LoVo (cell line): ENCODE measurements around the gene FGF23.
"Not testable (repeated sequence)": the region's sequence is repeated elsewhere in the genome, so short reads cannot be mapped to it uniquely, and the experiment has no call there.

Experiments used
- DNase-seq: peaks from one replicate; pipeline ENCODE4 v3.0.0-alpha.2; 2016; ENCODE audit warnings: low spot score

Gene FGF23

DNA sequence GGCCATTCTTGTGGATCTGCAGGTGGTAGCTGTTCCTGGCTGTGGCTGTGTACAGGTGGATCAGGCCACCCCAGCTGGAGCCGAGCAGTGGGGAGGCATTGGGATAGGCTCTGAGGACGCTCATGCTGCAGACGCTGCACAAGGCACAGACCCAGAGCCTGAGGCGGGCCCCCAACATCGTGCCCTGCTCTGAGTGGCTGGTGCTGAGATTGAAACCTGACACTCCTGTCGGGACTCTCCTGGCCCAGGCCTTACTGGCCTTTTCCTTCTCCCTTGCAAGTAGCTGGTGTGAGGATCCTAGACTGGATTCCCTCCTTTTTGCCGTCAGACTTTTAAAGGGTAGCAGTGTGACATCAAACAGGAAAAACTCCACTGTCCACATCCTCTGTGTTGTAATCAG lies at the start of gene FGF23:
TSS of gene FGF23 (minus strand) at position 308 of the 400 bp plus-strand sequence. CDS start at position 178, 130 bp downstream.
- DNase-seq = no peak

DNA sequence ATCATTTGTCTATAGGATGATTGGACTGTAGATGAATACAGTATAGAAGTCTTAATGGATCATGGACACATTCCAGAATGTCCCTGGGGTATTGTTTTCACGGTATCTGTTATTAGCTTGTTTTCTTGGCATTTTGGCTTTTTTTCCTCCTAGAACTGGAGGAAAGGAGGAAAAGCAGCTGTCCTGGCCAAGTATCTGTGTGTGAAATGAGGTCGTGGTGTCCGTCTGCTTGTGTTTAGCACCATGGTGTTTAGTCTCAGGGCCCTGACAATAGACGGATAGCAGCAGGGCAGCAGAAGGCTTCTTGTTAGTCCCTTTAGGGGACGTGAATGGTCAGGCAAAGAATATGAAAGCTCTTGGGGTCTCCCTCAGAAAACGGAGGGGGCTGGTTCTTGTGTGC lies 44.9 kb upstream of the FGF23 start:
- DNase-seq = no peak

DNA sequence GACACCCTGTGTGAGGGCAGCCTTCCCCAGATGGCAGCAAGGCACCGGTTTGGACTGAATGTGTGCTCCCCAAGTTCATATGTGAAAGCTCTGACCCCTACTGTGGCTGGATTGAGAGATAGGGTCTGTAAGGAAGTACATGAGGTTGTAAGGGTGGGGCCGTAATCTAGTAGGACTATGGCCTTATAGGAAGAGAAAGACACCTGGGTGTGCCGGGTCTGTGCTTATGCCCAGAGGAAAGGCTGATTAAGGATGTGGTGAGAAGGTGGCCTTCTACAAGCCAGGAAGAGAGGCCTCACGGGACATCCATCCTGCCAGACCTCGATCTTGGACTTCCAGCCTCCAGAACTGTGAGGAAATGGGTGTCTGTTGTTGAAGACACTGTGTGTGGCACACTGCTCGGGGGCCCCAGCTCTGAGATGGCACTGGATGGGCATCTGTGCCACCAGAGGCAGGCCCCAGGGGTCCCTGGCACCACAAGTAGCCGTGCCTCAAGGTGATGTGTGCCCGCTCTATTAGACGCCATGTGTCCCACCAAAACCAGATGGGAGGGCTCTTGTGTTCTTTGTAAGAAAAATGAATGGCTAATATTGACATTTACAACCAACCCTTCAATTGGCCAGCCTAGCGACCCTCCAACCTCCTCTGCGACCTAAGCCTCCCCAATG lies 44.1 kb upstream of the FGF23 start:
- no peak for DNase-seq

DNA sequence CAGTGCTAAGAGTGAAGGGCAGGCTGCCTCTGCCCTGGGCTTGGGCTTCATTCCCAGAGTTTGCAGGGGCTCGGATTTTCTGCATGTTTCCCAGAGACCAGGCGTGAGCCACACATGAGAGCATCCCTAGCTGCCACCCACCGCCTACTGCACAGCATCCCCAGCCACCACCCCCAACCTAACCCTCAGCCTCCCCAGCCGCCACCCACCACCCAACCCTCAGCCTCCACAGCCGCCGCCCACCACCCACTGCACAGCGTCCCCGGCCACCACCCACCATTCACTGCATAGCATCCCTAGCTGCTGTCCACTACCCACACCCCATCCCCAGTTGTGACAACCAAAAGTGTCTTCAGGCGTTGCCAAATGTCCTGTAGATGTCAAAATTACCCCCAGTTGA lies 43.5 kb upstream of the FGF23 start:
- DNase-seq = no peak

DNA sequence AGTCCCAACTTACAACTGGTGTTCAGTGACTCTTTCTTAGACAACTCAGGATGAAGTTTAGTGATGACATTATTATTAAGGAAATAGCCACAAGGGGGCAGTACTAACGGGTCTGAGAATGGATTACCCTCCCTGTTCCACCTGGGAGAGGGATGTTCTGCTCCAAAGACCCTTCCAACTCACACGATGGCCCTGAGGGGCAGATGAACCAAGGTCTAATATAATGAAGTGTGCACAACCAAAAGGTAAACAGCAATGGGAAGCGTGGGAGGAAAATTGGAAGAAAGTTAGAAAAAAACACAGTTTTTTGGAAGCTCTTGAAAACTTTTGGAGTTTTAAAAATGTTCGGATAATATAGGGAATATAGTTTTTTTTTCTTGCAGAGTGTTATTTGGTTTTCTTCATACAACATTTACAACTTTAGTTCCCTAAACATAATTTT lies 42.1 kb upstream of the FGF23 start:
- DNase-seq = peak; percentile 61

DNA sequence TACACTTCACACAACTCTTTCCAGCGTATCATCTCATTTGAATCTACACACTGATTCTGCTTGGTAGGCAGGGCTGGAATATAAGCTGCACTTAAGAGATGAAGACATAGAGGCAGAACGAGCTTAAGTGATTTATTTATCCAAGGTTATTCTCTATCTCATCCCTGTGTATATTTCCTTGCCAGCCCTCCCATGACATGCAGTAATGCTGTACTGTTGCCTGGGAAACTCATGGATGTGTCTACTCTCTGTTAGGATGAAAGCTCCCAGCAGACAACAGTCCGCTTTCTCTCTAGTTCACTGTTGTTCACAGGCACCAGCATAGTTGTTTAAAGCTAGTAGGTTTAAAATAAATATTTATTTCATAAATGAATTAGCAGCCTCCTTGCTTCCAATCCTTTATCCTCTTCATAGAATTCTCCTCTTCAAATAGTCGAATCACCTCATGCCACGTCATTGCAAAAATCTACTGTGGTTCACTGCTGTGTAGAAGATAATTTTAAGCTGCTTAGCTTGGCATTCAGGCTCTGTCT lies 40.7 kb upstream of the FGF23 start:
- DNase-seq = no peak

DNA sequence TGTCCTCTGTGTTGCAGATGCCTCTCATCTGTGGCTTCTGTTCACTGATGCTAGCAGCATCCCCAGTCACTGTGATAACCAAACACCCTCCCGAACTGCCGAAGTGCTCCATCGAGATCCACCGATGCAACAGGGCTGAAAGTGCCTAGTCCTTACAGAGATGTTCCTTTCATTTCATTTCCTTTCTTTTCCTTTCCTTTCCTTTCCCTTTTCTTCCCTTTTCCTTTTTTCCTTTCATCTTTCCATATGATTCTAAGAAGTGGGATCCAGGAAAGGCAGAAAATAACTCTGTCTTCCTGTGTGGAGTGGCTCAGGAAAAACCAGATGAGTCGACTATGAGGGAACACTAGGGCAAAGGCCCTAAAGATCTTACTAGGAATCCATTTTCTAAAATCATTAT lies 39.4 kb upstream of the FGF23 start:
- no peak for DNase-seq

DNA sequence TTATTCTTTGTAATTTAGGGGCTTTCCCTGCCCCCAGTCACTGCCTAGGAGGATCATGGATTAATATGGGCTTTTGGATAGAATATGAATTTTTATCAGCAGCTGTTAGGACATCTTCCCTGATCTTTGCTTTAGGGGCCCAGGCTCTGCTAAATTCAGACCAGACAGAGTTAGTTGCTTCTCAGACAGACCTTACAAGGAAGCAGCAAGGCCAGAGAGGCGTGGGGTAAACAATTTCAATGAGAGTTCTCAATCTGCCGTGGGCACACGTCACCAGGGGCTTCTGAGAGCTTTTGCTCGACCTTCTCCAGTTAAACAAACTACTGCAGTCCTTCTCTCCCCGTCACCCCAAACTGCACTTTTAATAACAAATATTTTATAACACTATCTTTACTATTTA lies 38.4 kb upstream of the FGF23 start:
- DNase-seq = no peak

DNA sequence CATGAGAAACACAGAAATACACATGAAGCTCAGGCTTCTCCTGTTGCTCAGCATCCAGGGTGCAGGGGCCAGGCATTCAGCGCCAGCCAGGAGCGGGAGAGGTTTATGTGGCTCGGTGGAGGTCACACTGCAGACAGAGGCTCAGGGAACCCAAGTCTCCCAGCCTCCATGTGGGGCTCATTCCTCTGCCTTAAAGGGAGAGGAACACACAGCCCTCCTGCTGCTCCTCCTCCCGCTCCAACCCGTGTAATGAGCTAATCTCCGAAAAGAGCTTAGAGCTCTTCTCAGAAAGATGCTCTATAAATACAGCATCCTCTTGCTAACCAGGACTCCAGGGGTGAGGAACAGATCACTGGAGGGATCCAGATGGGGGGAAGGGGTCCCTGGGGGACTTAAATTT lies 37.9 kb upstream of the FGF23 start:
- no peak for DNase-seq

DNA sequence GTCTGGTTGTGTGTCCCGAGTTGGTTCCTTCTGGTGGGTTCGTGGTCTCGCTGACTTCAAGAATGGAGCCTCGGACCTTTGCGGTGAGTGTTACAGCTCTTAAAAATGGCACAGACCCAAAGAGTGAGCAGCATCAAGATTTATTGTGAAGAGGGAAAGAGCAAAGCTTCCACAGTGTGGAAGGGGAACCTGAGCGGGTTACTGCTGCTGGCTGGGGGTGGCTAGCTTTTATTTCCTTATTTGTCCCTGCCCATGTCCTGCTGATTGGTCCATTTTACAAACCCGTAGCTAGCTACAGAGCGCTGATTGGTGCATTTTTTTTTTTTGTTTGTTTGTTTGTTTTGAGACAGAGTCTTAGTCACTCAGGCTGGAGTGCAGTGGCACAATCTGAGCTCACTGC lies 36.8 kb upstream of the FGF23 start:
- DNase-seq = no peak

DNA sequence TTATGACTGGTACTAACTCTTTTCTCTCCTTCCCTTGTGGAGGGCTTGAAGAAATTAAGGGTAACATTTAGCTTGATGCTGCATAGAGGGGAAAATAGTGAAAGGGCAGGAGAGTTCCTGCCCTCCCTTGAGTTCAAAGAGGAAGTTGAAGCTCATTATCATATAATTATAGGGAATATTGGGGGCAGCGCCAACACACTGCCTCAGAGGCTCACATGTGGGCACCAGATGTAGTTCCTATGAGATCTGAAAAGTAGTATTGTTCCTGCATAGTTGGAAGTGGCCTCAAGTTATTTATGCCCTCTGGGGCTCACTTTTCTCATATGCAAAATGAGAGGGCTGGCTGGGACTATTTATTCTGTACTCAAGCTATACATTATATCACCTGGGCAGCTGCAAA lies 33.0 kb upstream of the FGF23 start:
- DNase-seq = no peak

DNA sequence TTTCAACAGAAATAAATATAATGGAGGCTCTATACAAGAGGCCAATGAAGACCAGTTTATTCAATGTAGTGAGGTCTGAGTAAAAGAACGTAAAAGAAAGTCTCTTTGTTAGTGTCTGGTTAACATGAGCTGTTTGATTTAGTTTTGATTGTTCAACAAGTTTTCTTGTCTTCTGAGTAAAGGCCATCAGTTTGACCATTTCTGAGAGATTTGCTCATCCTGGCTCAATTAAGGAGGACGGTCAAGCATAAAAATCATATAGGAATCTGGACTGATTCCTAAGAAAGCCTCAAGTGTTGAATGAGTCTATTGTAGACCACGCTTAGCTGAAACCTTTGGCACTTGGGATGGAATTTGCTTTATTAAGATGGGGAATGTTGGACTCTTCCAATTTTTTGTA lies 32.5 kb upstream of the FGF23 start:
- no peak for DNase-seq

DNA sequence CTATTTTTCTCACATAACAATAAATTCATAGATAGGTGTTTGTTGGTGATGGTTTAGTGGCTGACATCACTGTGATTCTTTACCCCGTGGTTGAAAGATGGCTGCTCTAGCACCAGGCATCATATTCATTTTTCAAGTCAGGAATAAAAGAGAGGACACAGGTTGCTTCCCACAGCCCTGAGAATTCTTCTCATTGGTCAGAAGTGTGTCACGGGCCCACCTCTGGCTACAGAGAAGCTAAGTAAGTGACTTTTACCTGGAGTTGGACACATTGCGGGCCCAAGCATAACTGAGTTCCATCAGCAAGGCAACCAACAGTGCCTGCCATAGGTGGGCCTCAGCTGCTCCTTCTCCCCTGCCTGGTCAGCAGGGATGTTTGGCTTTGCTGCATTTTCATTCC lies 27.6 kb upstream of the FGF23 start:
- DNase-seq = no peak

DNA sequence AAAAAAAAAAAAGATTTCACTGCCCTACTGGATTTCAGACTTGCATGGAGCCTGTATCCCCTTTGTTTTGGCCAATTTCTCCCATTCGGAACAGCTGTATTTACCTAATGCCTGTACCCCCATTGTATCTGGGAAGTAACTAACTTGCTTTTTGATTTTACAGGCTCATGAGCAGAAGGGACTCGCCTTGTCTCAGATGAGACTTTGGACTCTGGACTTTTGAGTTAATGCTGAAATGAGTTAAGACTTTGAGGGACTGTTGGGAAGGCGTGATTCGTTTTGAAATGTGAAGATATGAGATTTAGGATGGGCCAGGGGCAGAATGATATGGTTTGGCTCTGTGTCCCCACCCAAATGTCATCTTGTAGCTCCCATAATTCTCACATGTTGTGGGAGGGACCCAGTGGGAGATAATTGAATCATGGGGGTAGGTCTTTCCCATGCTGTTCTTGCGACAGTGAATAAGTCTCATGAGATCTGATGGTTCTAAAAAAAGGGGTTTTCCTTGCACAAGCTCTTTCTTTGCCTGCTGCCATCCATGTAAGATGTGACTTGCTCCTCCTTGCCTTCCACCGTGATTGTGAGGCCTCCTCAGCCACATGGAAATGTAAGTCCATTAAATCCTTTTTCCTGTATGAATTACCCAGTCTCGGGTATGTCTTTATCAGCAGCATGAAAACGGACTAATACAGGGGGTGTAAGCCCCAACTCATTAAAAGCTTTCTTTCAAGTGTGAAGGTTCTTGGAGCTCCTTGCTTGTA lies 25.5 kb upstream of the FGF23 start:
- not testable (repeated sequence) for DNase-seq

DNA sequence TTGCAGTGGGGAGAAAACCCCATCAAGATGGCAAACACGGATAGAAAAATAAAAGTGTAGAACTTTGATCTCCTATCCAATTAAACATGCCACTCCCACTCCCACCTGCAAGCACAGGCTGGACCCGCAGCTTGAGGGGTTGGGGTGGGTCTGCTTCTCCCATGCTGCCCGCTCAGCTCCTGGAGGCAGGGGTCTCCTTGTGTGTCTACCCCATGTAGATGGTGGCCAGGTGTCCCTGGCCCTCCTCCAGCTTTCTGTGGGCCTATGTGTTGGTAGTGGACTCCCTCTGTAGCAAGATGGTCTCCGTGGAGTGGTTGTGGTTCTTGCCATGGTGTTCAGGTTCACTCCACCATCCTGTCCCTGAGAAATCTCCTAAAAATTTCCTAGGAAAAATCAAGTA lies 23.5 kb upstream of the FGF23 start:
- DNase-seq = no peak

DNA sequence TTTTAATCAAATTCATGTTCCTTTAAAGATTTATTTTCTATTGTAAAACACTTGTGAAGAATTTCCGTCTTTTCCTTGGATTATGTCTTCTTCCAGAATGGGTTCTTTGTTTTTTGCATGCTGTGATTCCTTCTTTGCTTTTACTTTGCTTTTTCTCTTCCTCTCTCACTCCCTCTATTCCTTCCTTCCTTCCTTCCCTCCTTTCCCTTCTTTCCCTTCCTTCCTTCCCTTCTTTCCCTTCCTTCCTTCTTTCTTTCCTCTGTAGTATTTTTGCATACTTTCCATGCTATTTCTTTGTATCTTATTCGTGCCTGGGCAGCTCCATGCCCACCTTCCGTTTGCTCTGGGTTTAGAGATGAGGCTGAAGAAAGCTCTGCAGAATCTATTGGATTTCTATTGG lies 21.6 kb upstream of the FGF23 start:
- DNase-seq = no peak

DNA sequence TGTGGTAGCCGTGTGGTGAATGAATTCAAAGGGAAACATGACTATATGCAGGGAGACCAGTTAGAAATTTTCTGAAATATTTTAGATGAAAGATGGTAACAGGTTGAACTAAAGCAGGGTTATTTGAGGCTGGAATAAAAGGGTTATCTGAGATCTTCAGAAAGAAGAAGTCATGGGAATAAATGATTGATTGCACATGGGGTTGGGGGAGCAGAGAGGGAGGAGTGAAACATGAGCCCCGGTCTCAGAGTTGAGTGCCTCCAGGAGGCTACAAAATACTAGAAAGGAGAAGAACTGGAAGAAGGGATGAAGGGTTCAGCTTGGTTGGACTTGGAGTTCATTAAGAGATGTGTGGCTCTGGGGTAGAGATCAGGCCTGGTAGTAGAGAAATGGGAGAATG lies 16.3 kb upstream of the FGF23 start:
- DNase-seq = no peak

DNA sequence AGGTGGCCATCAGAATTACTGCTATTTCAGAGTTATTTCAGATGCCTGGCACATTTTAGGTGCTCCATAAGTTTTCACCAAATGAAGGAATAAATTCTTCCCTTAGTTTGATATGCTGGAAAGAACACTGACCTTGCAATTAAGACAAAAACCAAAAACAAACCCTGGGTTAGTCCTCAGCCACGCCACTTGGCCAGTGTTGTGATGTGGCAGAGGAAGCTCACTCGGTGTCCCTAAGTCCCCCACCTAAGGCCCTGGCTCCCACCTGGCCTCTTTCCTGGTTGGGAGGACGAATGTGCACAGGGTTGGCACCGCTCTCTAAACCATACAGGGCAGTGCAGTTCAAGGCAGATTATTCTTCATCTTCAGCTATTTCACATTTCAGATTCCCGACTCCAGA lies 13.7 kb upstream of the FGF23 start:
- no peak for DNase-seq

DNA sequence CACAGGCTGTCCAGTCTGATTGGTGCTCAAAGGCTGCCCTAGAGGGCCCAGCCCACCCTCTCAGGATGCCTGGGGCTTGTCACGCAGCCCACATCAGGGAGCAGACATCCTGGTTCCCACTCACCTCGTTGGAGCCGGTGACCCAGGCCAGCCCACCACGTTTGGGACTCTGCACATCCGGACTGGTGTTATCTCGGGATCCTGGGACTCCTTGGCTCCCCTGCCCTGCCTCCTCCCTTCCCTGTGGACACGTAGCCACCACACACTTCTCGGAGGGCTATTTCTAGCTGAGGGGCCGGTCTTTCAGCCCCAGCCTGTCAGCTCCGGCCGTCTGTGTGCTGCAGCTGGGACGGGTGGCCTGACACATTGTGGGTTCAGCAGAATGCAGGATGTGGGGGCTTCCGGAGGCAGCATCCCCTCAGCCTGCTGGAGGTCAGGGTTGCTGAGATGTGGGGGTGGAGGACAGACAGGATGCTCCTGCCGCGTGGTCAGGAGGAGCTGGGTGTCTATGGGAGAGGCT lies 12.8 kb upstream of the FGF23 start:
- no peak for DNase-seq

DNA sequence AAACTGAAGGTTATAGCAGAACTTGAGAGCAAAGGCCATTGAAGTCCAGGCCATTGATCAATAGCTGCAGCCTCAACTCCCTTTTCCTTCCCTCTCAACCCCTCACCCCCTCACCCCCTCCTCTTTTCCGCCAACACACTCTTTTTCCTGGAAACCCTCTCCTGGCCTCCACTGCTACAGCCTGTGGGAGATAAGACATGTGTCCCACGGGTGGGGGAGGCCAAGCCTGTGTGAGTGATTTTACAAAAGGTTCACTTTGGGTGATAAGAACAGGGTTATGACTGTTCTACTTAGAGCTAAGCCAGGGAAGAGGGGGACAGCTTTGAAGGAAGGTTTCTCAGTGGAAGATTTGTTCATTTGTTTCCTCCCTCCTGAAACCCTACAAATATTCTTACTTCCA lies 9.2 kb upstream of the FGF23 start:
- no peak for DNase-seq

DNA sequence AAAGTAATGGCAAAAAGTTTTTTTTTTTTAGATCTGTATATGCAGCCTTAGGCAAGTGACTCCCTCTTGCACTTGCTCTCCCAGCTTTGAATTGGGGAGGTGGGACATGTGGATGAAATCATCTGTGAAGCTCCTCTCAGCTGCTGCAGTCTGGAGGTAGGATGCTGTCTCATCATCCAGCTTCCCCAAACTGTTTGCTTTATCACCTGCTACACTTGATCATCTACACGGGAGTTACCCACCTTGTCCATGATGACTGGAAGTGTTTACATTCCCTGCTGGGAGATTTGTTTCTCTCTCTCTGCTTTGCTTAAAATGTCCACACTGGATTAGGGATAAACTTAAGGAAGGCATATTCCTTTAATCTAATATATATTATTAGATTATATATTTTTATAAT lies 8.5 kb upstream of the FGF23 start:
- DNase-seq = no peak

DNA sequence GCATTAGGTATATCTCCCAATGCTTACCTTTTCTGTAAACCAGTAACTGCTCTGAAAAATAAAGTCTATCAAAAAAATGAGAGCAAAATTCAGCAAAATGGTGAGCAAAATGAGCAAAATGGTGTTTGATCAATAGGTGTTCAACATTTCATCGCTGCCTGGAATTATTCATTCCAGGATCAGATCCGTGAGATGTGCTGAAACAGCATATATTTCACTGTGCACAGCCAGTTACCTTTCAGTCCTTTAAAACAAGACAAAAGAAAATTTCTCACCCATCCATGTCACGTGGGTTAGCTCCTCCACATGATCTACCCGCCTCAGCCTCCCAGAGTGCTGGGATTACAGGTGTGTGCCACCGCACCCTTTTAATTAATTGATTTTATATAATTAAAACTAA lies 8.1 kb upstream of the FGF23 start:
- DNase-seq = no peak

DNA sequence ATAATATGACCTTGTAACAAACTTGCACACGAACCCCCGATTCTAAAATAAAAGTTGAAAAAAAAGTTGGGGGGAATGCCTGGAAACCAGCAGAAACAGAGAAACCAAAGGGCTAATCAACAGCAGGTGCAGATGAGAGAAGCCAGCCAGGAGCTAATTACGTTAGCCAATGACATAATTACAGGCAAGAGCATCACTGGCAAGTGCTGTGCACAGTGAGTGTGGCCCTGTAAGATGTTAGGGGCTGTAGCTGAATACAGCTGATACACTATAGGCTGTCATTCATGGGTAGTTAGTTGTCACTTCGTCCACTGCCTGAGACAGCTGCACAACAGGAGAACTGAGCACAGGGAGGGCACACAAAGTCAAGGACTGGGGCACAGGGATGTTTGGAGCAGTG lies 7.3 kb upstream of the FGF23 start:
- no peak for DNase-seq
